ENCODE data around the gene ITFG2.

ITFG2 gene

DNA sequence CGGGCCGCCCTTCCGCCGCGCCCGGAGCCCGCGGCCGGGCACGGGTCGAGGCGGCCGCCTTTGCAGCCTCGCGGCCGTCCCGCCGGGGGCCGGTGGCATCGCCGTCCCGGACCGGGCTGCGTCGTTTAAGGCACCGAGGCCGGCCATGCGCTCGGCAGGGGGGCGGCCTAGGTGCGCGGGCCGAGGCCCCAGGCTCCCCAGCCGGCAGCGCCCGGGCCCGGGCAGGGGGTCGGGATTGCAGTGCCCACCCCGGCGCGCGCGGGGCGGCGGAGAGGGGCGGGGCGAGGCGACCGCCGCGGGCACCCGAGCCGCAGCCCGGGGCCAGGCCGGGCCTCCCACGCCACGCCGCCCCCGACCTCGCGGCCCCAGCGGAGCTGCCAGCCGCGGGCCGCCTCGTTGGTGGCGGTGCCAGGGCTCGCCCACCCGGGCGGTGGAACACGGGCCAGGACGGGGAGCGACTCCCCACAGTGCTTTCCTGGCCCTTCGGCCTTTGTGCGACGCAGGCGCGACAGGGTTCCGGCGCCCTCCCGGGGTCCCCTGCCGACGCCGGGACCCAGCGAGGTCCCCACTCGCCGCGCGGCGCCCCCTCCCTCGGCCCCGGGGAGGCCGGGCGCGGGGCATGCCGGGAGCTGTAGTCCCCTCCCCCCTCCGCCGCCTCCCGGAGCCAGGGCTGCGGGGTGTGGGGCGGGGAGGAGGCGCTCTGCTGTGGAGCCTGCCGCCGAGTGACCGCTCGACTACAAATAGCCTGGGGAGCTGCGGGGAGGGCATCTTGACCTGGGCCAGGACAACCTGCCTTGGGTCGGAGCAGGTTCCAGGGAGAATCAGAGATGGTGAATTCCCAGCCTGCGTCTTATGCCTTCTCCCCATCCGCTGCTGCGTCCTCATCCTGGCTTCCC lies 16.9 kb upstream of the ITFG2 start:
- DNase-seq: peak; percentile 70

DNA sequence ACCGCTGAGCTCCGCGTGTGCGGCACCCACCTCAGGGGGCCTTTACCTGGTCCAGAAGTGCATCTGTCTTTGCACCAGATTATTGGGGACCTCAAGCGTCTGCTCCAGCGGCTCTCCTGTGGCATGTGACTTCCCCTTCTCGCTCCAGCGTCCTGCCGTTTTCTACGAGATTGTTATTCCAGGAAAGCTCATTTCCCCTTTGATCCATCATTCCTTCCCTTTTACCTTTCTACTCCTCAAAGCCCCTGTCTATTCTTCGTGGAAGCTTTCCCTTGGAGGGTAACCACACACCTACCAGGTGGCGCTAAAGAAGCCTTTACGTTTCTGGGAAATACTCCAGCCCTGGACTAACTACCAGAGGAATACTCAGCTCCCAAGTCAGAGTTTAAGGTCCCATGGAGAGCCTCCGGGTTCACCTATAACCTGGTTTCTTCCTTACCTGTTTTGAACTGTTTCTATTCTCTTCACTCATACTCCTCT lies 16.2 kb upstream of the ITFG2 start:
- no peak for DNase-seq

GRCh38 chr12:2797721-2798418 lies 14.6 kb upstream of the ITFG2 start:
- DNase-seq: no peak

DNA sequence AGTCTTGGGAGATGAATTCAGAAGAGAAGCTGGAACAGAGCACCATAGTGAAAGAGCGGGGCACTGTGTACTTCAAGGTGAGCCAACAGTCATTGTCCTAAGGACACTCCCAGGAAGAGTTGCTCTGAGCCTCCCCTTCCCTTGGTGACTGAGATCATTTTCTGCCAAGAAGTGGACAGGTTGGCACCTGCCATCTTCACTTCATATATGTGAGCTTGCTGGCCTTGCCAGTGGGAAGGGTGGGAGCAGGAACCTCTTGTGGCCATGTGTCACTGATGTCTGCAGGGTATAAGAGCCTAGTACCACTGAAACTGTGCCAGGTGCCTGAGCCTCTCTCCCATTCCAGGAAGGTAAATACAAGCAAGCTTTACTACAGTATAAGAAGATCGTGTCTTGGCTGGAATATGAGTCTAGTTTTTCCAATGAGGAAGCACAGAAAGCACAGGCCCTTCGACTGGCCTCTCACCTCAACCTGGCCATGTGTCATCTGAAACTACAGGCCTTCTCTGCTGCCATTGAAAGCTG lies 12.4 kb upstream of the ITFG2 start:
- DNase-seq: no peak

GRCh38 chr12:2801044-2801783 lies 11.3 kb upstream of the ITFG2 start:
- no peak for DNase-seq

DNA sequence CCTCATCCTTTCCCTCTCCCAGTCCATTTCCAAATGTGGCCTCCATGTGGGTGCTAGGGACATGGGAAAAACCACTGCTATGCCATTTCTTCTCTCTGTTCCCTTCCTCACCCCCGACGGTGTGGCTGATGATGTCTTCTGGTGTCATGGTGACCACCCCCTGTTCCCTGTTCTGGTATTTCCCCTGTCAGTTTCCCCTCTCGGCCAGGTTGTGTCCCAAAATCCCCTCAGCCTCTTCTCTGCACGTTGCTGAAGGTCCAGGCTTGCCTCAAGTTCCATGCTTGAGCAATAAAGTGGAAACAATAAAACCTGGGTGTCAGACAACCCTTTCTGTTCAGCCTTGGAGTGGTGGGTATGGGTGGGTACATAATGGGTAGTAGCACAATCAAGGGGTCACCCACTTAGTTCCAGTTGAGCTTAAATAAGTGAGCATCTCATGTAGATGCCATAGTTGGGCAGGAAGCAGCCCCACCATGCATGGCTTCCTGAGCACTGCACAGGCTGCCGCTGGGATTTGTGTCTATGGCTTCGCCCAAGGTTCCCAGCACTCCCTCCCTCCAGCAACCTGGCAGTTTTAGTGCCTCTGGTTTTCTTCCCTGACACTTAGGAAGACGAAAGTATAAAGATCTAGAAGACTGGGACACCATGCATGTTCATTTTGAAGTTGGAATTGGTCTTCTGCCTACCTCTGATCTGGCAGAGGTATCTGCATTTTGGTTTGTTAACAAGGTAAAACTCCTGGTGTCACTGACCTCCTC lies 8.7 kb upstream of the ITFG2 start:
- DNase-seq: no peak

- DNase-seq: no peak
Observed at GRCh38 chr12:2804393-2805142, 7.9 kb upstream of the ITFG2 start.

DNA sequence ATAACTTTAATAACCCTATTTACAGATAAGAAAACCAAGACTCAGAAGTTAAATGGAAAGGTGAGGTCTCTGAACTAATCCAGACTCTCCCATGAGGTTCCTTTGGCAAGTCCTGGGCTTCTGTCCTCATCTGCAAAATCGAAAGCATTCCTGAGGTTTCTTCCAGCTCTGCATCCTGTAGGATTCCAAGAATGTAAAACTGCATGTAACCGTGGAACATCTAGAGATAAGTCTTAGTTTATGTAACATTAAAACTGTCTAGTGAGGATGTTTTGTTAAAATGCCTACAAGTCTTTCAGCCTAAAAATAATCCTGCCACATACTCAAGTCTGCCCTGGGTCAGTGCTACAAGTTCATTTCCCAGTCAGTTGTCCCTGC lies 7.3 kb upstream of the ITFG2 start:
- no peak for DNase-seq

DNA sequence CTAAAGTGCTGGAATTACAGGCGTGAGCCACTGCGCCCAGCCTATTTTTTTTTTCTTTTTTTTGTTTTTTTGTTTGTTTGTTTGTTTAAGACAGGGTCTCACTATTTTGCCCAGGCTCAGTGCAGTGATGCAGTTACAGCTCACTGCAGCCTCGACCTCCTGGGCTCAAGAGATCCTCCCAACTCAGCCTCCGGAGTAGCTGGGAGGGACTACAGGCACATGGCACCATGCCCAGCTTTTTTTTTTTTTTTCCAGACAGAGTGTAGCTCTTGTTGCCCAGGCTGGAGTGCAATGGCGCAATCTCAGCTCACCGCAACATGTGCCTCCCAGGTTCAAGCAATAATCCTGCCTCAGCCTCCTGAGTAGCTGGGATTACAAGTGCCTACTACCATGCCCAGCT lies 5.8 kb upstream of the ITFG2 start:
- no peak for DNase-seq

DNA sequence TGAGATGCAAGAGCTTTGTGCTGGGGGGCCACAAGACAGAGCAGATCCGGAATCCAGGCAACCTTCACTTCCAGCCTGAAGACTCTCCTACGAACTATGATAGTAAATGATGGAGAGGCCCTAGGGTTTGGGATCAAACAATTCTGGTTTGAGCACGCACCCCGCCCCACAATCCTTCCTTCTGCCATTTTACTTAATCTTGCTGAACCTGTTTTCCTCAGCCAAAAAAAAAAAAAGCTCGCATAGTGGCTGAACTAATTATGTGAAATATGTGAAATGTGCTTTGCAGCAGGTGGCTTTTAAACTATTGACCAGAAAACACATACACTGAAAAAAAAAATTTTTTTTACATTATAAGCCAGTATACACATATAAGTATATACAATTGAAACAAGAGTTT lies 667 bp upstream of the ITFG2 start:
- DNase-seq: no peak

GRCh38 chr12:2813214-2814185 lies 1.0 kb downstream of the ITFG2 start:
- DNase-seq: peak; percentile 24

- DNase-seq: no peak
Observed at GRCh38 chr12:2819810-2820209, 7.3 kb downstream of the ITFG2 start.

DNA sequence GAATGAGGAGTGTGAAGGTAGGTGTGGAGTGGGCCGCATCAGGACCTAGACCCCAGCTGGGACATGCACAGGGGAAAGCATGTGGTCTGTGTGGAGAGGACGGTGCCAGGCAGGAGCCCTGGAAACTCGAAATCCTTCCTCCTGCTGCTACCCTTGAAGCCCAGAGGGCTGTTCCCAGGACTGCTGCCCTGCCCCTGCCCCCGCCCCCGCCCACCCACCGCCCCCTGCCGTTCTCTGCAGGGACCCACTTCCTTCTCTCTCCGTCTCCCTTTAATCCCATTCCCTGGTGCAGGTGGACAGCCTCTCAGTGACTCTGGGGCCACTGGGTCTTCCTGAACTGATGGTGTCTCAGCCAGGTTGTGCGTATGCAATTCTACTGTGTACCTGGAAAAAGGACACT lies 8.0 kb downstream of the ITFG2 start:
- no peak for DNase-seq

DNA sequence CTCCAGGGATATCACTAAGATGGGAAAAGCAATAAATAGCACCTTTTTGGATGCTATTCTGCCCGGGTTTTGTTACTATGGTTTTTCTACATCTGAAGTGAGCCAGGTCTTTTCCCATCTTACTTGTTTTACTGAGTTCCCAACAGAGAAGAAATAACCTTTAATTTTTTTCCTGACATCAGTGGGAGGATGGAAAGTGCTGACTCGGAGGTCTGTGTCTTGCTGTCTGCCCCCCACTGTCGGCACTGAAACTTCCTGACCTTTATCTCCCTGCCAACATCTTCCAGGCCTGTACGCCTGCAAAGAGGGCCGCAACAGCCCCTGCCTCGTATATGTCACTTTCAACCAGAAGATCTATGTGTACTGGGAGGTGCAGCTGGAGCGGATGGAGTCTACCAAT lies 11.0 kb downstream of the ITFG2 start:
- no peak for DNase-seq

DNA sequence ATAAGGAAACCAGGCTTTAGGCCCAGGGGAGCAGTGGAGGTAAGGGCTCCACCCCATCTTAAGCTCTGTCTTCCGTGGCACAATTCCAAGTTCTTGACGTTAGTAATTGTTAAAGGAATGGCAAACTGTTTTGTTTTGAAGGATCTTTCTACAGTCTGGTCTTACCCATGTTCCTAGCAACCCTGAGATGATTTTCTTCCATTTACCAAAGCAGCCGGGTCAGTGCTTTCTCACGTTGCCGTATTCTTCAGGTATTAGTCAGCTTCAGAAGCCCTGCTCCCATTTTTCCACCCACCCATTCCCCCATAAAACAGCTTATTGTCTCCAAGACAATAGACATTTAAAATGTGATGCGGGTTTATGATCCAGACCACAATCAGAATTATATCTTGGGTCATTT lies 12.1 kb downstream of the ITFG2 start:
- no peak for DNase-seq

DNA sequence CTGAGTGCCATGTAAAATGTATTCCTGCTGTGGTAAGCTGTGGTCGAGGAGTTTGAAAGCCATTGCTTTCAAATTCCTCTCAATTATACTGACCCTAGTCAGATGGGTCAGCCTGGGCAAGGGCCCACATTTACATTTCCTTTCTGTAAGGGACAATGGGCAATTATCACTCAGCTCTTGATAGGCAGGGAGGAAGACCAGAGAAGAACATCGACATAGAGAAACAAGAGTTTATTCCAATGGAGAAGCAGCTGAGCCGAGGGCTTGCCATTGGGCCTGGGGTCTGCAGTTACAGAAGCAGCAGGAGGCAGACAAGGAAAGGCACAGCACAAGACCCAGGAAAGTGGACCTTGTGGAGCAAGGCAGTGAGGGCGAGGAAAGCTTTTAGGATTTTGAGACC lies 12.7 kb downstream of the ITFG2 start:
- DNase-seq: no peak

DNA sequence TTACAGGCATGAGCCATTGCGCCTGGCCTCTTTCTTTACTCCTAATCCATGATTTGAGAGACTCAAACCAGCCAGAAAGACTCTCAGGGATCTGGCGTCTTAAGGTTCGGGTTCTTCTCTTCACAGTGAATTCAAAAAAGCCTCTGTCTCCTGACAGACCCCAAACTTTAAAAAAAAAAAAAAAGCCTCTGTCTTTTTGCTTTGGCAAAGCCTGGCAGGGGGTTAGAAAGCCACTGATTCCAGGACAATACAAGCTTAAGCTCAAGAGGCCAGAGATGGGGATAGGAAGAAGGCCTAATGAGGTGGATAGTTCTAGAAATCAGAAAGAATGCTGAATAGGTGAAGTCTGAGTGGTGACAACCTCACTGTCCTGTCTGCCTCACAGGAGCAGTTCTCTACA lies 13.6 kb downstream of the ITFG2 start:
- no peak for DNase-seq

DNA sequence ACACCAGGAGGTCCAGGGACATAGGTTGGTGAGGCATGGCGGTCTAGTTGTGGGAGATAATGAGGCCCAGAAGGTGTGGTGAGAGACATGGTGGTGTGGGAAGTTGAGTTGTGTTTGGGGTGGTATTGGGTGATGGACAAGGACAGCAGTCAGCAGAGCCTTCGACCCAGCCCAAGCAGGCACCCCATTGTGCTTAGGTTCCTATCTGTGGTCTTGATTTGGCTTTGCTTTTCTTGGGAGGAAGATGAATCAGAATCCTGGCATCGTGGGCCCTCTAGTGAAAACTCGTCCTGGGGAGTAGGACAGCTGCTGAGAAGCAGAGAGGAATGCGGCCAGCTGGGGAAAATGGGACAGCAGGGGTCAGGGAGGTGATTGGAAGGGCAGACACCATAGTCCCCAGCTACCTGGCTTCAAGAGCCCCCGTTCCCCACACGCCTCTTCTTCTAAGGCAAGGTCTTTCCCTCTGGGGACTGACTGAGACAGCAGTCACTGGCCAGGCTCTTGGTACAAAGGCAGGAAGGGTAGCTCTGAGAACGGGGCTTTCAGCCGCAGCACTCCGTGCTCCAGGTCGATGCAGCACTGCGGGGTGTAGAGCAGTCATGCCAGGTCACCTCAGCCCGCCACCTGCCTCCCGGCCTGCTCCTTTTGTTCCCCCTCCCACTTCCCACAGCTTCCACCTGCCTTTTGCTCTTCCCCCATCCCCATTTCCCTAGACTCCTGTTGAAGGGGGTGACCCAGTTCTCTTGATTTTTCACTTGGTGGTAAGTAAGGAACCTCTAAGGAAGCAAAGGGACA lies 14.4 kb downstream of the ITFG2 start:
- no peak for DNase-seq

- DNase-seq: no peak
Observed at GRCh38 chr12:2829275-2829674, 16.8 kb downstream of the ITFG2 start.

Measured in stimulated activated naive CD4-positive, alpha-beta T cell treated with Interleukin-2 at 50 U/mL for 16 hours (primary cell).